GM12864 (cell line): ENCODE results near the gene DHX16.
A peak's percentile ranks its signal among the peaks of the same experiment; 100 is the strongest.

Experiments used
- DNase-seq: peaks from one replicate; pipeline ENCODE4 v3.0.0-alpha.2; 2011; ENCODE audit warnings: low read depth
- H3K4me3 ChIP-seq: 2 replicates; pipeline ENCODE4 v1.5.1; 2011; ENCODE audit warnings: mild to moderate bottlenecking, low read depth, low read length, control low read depth
- CTCF ChIP-seq: IDR thresholded peaks from 2 replicates; pipeline ENCODE4 v1.5.1; 2011; ENCODE audit warnings: low read depth, mild to moderate bottlenecking, moderate library complexity, low read length, control low read depth, inconsistent platforms; ENCODE audit errors: missing control alignments

The DHX16 gene

GRCh38 chr6:30690403-30691207 lies 17.8 kb upstream of the DHX16 start, which contains the start of gene NRM:
NRM (minus strand) TSS chr6:30690984; CDS start chr6:30690974, 10 bp downstream.
- no peak for TF ChIP-seq CTCF
- peak within 1 kb of the TSS; percentile 75 for H3K4me3 ChIP-seq
- no peak for DNase-seq

- TF ChIP-seq CTCF = no peak
- H3K4me3 ChIP-seq = peak overlapping the region; percentile 75
- DNase-seq = no peak
Measured at GRCh38 chr6:30689985-30690384, 17.2 kb upstream of the DHX16 start.

GRCh38 chr6:30689022-30689865 lies 16.4 kb upstream of the DHX16 start:
- peak overlapping the region; percentile 75 for H3K4me3 ChIP-seq
- DNase-seq = no peak
- TF ChIP-seq CTCF = no peak

- peak; percentile 26 for TF ChIP-seq CTCF
- DNase-seq = no peak
- H3K4me3 ChIP-seq = peak overlapping the region; percentile 75
Measured at GRCh38 chr6:30688569-30688968, 15.8 kb upstream of the DHX16 start.

GRCh38 chr6:30687659-30688431 lies 15.0 kb upstream of the DHX16 start:
- peak overlapping the region; percentile 75 for H3K4me3 ChIP-seq
- TF ChIP-seq CTCF = no peak
- DNase-seq = no peak

GRCh38 chr6:30686908-30687658 lies 14.3 kb upstream of the DHX16 start:
- no peak for TF ChIP-seq CTCF
- DNase-seq = peak; percentile 79
- peak overlapping the region; percentile 75 for H3K4me3 ChIP-seq
